BE2C (cell line): Measurements from ENCODE around the gene AURKAIP1.

Source experiments
- DNase-seq: peaks from one replicate; pipeline ENCODE4 v3.0.0-alpha.2; 2020
- H3K27me3 ChIP-seq: fragments of 250-450 bp; sonication (Bioruptor Pico); 2 replicates; pipeline ENCODE4 v1.5.1; 2020; ENCODE audit warnings: mild to moderate bottlenecking
- H3K36me3 ChIP-seq: fragments of 250-450 bp; sonication (Bioruptor Pico); 2 replicates; pipeline ENCODE4 v1.5.1; 2020; ENCODE audit warnings: mild to moderate bottlenecking
- H3K4me1 ChIP-seq: fragments of 250-450 bp; sonication (Bioruptor Pico); 2 replicates; pipeline ENCODE4 v1.5.1; 2020
- H3K4me3 ChIP-seq: 2 replicates; pipeline ENCODE4 v1.5.1; 2011; ENCODE audit warnings: low read depth, low read length
- H3K9me3 ChIP-seq: fragments of 250-450 bp; sonication (Bioruptor Pico); 2 replicates; pipeline ENCODE4 v1.5.1; 2020
- TF ChIP-seq, protein P1 (sequence below): IDR thresholded peaks from 2 replicates; pipeline ENCODE4 v1.5.1; 2012; ENCODE audit warnings: mild to moderate bottlenecking, low read depth, low read length

The AURKAIP1 gene

DNA sequence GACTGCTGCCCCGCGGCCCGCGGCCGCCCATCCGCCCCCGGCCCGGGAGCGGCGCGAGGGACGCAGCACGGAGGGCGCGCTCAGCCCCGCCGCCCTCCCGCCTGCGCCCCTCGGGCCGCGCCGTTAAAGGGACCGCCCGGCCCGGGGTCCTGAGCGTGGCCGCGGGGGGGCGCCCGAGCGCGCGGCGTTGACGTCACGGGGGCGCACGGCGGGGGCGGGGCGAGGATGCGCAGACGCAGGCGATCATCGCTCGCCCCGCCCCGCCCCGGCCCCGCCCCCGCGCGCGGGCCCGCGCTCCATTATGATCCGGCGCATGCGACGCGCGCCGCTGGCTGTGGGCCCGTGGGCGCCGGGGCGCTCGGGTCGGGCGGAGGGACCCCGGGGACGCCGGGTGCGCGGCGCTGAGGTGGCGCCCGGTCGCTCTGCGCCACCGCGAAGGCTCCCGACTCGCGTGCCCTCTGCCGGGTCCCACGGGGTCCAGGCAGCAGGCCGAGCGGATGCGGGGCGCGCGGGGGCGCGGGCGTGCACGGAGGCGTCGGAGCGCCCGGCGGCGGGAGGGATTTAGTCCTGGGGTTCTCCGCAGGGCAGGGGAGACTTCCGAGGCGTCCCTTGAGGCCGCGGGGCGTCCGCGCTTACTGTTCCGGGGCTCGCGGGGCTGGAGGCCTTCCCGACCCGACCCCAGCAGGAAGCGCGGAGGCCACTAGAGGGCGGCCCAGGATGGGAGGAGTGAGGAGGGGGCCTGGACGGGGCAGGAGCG is 25.6 kb downstream of the AURKAIP1 start, which contains the start of gene DVL1:
Gene DVL1 (minus strand): TSS at position 163 of the 757 bp plus-strand sequence. CDS start 353 bp downstream, outside the sequence.
- Histone ChIP-seq H3K9me3 (no peaks in the 10 kb centered on the region), H3K4me1 (peaks cover 27% of the 10 kb centered on the region)

DNA sequence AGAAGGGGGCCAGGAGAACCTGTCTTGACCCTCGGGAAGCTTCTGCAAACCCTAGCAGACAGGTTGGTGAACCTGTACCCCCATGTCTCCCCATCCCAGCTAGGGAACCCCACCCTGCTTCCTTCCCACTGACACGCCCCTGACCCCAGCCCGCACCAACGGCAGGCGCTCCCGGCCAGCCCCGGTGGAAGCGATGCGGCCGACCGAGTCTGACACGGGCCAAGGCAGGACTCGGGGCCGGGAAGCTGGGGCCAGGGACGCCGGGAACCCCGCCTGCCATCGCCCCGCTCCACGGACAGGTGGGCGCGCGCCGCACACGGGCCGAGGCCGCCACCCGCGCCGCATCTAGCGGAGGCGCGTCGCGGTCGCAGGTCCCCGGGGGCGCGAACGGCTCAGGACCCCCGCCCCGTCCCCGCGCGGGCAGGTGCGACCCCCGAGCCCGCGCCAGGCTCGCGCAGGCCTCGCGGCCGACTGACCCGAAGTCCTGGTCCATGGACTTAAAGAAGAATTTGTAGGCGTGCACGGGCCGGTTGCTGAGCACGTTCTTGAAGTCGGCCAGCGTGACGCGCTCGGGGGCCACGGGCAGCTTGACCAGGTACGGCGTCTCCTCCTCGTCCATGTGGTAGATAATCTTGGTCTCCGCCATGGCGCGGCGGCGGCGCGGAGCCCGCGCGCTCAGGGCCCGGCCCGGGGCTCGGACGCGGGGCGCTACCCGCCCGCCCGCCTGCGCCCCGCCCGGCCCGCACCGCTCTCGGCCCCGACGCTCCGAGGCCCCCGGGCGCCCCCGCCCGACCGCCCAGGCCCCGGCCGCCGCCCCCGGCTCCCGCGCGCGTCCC is 26.4 kb downstream of the AURKAIP1 start:
- no peak for DNase-seq
- Histone ChIP-seq H3K9me3 (no peaks in the 10 kb centered on the region), H3K4me1 (peaks cover 24% of the 10 kb centered on the region), H3K36me3 (no peaks in the 10 kb centered on the region), H3K27me3 (no peaks in the 10 kb centered on the region), H3K4me3 (peak overlapping the region; percentile 86)
- TF ChIP-seq, protein P1, sequence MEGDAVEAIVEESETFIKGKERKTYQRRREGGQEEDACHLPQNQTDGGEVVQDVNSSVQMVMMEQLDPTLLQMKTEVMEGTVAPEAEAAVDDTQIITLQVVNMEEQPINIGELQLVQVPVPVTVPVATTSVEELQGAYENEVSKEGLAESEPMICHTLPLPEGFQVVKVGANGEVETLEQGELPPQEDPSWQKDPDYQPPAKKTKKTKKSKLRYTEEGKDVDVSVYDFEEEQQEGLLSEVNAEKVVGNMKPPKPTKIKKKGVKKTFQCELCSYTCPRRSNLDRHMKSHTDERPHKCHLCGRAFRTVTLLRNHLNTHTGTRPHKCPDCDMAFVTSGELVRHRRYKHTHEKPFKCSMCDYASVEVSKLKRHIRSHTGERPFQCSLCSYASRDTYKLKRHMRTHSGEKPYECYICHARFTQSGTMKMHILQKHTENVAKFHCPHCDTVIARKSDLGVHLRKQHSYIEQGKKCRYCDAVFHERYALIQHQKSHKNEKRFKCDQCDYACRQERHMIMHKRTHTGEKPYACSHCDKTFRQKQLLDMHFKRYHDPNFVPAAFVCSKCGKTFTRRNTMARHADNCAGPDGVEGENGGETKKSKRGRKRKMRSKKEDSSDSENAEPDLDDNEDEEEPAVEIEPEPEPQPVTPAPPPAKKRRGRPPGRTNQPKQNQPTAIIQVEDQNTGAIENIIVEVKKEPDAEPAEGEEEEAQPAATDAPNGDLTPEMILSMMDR, result no peak

More for the DNA sequence above, 25.6 kb downstream of the AURKAIP1 start, which contains the start of gene DVL1:
- TF ChIP-seq, protein P1, result peak; percentile 49
- DNase-seq, result peak; percentile 84
- no peaks in the 10 kb centered on the region for H3K27me3 ChIP-seq
- no peaks in the 10 kb centered on the region for H3K36me3 ChIP-seq
- H3K4me3 ChIP-seq, result peak within 1 kb of the TSS; percentile 86

DNA sequence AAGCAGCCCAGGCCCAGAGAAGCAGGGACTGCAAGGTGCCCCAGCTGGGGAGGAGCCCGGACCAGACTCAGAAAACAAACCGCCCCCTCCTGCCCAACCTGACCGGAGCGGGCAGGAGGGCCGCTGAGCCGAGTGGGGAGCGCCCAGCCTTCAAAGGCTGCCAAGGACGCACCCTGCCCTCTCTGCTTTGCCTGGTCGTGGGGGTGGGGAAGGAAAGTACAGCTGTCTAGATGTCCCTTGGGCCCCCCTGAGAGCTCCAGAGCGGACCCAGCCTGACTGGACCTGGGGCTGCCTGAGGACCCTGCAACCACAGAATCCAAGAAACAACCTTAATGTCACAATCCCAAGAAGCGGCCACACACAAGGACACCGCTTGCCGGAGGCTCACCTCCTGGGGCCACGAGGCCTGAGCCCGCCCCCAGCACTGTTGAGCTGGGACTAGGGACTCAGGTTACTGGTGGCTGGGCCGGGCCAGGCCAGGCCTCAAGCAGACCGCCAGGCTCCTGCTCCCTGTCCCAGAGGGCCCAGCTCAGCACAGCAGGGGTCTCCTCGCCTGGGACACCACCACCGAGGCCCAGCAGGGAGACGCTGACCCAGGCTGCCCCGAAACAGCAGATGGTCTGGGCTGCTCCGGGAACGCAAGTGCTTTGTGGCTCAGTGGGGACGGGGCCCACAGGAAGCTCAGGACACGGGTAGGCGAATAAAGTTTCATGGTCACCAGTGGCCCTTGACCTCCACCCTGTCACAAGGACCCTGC is 27.2 kb downstream of the AURKAIP1 start:
- Histone ChIP-seq H3K4me3 (peak overlapping the region; percentile 86), H3K4me1 (peaks cover 18% of the 10 kb centered on the region), H3K36me3 (no peaks in the 10 kb centered on the region), H3K9me3 (no peaks in the 10 kb centered on the region), H3K27me3 (no peaks in the 10 kb centered on the region)
- DNase-seq, result peak; percentile 52
- TF ChIP-seq, protein P1, result no peak

DNA sequence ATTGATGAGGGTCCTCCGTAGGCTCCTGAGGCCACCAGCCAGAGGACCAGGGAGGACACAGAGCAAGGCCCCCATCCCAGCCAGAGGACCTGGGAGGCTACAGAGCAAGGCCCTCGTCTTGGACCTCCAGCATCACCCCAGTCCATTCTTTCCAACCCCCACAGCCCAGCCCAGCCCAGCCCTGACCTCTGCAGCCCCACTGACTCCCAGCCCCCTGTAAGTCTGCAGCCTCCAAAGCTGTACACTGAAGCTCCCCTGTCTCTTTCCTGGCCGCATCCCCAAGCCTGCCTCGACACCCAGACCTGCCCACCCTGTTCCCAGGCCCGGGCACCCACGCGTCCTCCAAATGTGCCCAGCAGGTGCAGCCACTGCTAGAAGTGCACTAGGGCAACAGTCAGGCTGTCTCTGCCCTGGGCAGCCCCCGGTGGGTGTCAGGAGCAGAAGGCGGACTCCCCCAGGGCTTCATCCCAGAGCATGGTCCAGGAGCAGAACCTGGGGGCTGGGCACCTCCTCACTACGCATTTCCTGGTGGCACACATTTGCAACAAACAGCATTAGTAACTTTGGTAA is 27.9 kb downstream of the AURKAIP1 start:
- H3K4me1 ChIP-seq, result peaks cover 10% of the 10 kb centered on the region
- peak overlapping the region; percentile 86 for H3K4me3 ChIP-seq
- H3K36me3 ChIP-seq, result peaks cover under 1% of the 10 kb centered on the region; the same call in 1 of the 2 replicates
- no peak for DNase-seq
- H3K9me3 ChIP-seq, result no peaks in the 10 kb centered on the region
- no peaks in the 10 kb centered on the region for H3K27me3 ChIP-seq
- TF ChIP-seq, protein P1, result no peak

DNA sequence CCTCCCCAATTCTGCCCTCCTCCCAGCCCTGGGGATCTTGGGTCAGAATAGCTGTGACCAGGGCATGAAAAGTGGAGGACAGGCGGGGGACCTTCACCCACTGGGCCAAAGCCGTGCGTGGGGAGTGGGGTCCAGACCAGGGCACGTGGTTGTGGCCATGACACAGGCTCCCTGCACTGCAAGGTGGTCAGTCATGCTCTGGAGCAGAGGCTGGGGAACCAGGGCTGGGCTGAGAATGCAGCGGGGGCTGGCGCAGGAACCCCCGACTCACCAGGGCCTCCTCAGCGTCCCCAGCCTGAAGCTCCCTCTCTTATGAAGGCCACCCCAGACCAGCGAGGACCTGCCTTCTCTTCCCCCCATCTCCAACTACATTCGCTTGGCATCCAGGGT is 28.5 kb downstream of the AURKAIP1 start:
- no peak for DNase-seq
- TF ChIP-seq, protein P1, result no peak
- no peak overlapping the region for H3K4me3 ChIP-seq
- no peaks in the 10 kb centered on the region for H3K27me3 ChIP-seq
- no peaks in the 10 kb centered on the region for H3K9me3 ChIP-seq
- H3K4me1 ChIP-seq, result peaks cover 4% of the 10 kb centered on the region
- H3K36me3 ChIP-seq, result peaks cover 6% of the 10 kb centered on the region
